ENCODE data around the gene DEAF1.
"Not testable (repeated sequence)": the region's sequence is repeated elsewhere in the genome, so short reads cannot be mapped to it uniquely, and the experiment has no call there.

The DEAF1 gene

GRCh38 chr11:679271-680207, 15.5 kb downstream of the DEAF1 start:
- no peak for DNase-seq

GRCh38 chr11:678297-678696, 16.7 kb downstream of the DEAF1 start:
- no peak for DNase-seq

GRCh38 chr11:674406-674805, 20.6 kb downstream of the DEAF1 start:
- no peak for DNase-seq

- DNase-seq = no peak
These were observed 21.2 kb downstream of the DEAF1 start for GRCh38 chr11:673866-674265.

- no peak for DNase-seq
These were observed 29.2 kb downstream of the DEAF1 start for GRCh38 chr11:665704-666281.

- no peak for DNase-seq
These were observed 29.8 kb downstream of the DEAF1 start for GRCh38 chr11:665062-665703.

GRCh38 chr11:662689-663274, 32.2 kb downstream of the DEAF1 start:
- DNase-seq = peak; percentile 18

GRCh38 chr11:660681-661444, 34.2 kb downstream of the DEAF1 start:
- DNase-seq = no peak

GRCh38 chr11:660281-660680, 34.7 kb downstream of the DEAF1 start:
- no peak for DNase-seq

- no peak for DNase-seq
These were observed 35.4 kb downstream of the DEAF1 start for GRCh38 chr11:659532-660085.

- no peak for DNase-seq
These were observed 37.3 kb downstream of the DEAF1 start for GRCh38 chr11:657691-658126.

GRCh38 chr11:656866-657265, 38.2 kb downstream of the DEAF1 start:
- no peak for DNase-seq

GRCh38 chr11:656426-656825, 38.6 kb downstream of the DEAF1 start:
- DNase-seq = no peak

- DNase-seq = no peak
These were observed 39.8 kb downstream of the DEAF1 start for GRCh38 chr11:655036-655726.

- not testable (repeated sequence) for DNase-seq
These were observed 40.6 kb downstream of the DEAF1 start for GRCh38 chr11:654444-654843.

GRCh38 chr11:653837-654236, 41.2 kb downstream of the DEAF1 start:
- DNase-seq = no peak

- DNase-seq = not testable (repeated sequence)
These were observed 41.9 kb downstream of the DEAF1 start for GRCh38 chr11:653136-653535.

- no peak for DNase-seq
These were observed 44.5 kb downstream of the DEAF1 start for GRCh38 chr11:650482-650881.

GRCh38 chr11:647672-648158, 47.3 kb downstream of the DEAF1 start:
- not testable (repeated sequence) for DNase-seq

GRCh38 chr11:646214-646613, 48.8 kb downstream of the DEAF1 start:
- no peak for DNase-seq

- no peak for DNase-seq
These were observed 49.5 kb downstream of the DEAF1 start for GRCh38 chr11:645536-645935.

Measured in NCI-H1105 treated with DMSO at 0.1 percent for 48 hours (cell line).